Neural cell (in vitro differentiated cells): Measurements from ENCODE around the gene CST11. TPM values are rescaled to one million over a fixed set of nuclear protein-coding genes. Genes with fewer than 3 reads are reported as not detected.

Experiments
- polyA plus RNA-seq: library from polyadenylated mRNA; depleted of rRNA; stranded (reverse); fragments of >200 nt; gene quantifications from 2 replicates; pipeline ENCODE4 v1.2.3, GENCODE V29; 2014
- small RNA-seq, 3 experiments: library from RNA; depleted of rRNA; stranded (forward); fragments of <200 nt; gene quantifications; one replicate each; pipeline ENCODE3, GENCODE V24; 2012

Gene CST11
- polyA plus RNA-seq, 1 donor from 2014 or later: not detected

Small RNA genes within 50 kb of the gene (small RNA-seq; reads per million reads assigned to genes)
- 0 to 1.2 (median 0) reads per million in 3 experiments for gene RF00019

Other genes starting within 250 kb of the CST11 start
- gene NXT1, start 102.1 kb downstream of the CST11 start, polyA plus RNA-seq: 46.3 and 57.3 TPM in 2 replicates
- 13.8 and 33.8 TPM in 2 replicates for gene GZF1, start 90.7 kb downstream of the CST11 start, polyA plus RNA-seq
- 126 and 133 TPM in 2 replicates for gene NAPB, start 31.4 kb downstream of the CST11 start, polyA plus RNA-seq
- gene CSTL1, start 13.2 kb downstream of the CST11 start, polyA plus RNA-seq: not detected in 2 replicates
- gene CST8, start 38.2 kb upstream of the CST11 start, polyA plus RNA-seq: not detected in 2 replicates
- not detected in 2 replicates for gene CST9L, start 115.6 kb upstream of the CST11 start, polyA plus RNA-seq
- gene CST9, start 153.0 kb upstream of the CST11 start, polyA plus RNA-seq: not detected in 2 replicates
- gene CST3, start 185.1 kb upstream of the CST11 start, polyA plus RNA-seq: 52.4 and 54.6 TPM in 2 replicates
- gene CST4, start 236.2 kb upstream of the CST11 start, polyA plus RNA-seq: not detected in 2 replicates